Measurements from ENCODE around the gene VPS13D.
"Not testable (repeated sequence)": the region's sequence is repeated elsewhere in the genome, so short reads cannot be mapped to it uniquely, and the experiment has no call there.

Gene VPS13D

DNA sequence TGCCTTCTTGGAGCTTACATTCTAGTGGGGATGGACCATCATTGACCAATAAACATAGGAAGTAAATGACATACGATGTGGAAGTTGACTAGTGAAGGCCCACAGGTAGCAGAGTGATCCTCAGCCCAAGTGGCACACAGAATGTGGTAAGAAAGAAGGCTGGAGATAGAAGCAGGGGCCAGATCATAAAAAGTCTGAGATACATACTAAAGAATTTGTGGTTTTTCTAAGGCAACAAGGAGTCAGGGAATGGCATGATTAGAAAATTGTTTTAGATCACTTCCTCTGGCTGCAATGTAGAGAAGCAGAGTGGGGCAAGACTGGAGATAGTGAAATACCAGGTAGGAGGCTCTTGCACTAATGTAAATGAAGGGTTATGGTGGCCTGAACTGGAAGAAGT is 154.0 kb downstream of the VPS13D start:
- Histone ChIP-seq H3K4me1 (ENCODE audit: control insufficient read depth in 1 of 2, insufficient read depth in 1 of 2, low read depth in 1 of 2, low read length in 1 of 2) (no peaks in the 10 kb centered on the region), H3K9me3 (peaks cover 7% of the 10 kb centered on the region), H3K36me3 (peaks cover 87% of the 10 kb centered on the region), H3K27me3 (no peaks in the 10 kb centered on the region), H3K27ac (no peak overlapping the region), H3K4me3 (ENCODE audit: low read depth in 1 of 2, low read length in 1 of 2) (no peak overlapping the region)
- TF ChIP-seq, protein P1, sequence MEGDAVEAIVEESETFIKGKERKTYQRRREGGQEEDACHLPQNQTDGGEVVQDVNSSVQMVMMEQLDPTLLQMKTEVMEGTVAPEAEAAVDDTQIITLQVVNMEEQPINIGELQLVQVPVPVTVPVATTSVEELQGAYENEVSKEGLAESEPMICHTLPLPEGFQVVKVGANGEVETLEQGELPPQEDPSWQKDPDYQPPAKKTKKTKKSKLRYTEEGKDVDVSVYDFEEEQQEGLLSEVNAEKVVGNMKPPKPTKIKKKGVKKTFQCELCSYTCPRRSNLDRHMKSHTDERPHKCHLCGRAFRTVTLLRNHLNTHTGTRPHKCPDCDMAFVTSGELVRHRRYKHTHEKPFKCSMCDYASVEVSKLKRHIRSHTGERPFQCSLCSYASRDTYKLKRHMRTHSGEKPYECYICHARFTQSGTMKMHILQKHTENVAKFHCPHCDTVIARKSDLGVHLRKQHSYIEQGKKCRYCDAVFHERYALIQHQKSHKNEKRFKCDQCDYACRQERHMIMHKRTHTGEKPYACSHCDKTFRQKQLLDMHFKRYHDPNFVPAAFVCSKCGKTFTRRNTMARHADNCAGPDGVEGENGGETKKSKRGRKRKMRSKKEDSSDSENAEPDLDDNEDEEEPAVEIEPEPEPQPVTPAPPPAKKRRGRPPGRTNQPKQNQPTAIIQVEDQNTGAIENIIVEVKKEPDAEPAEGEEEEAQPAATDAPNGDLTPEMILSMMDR (IDR thresholded peaks at IDR 0.05): no peak

DNA sequence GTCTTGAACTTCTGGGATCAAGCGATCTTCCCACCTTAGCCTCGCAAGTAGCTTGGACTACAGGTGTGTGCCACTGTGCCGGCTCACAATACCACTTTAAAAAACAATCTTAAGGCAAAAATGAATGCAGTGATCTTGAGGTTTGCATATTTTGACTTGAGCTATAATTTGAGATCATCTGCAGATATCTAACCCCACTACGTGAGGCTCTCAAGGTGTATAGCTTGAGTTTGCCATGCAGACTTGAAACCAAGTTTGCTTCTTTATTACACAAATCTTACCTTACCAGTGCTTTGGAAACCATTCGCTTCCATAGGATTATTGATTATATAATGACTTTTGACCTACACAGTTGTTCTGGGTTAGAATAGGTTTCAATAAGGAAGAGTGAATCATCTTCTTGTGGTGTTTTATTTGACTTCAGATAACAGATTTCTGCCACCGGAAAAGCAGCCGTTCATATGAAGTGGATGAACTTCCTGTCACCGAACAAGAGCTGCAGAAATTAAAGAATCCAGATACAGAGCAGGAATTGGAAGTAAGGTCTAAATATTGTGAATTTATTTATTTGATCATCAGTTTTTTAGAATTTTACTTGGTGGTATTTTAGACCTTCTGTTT is 155.1 kb downstream of the VPS13D start:
- Histone ChIP-seq H3K9me3 (peaks cover 7% of the 10 kb centered on the region), H3K27me3 (no peaks in the 10 kb centered on the region), H3K27ac (no peak overlapping the region), H3K4me1 (ENCODE audit: control insufficient read depth in 1 of 2, insufficient read depth in 1 of 2, low read depth in 1 of 2, low read length in 1 of 2) (no peaks in the 10 kb centered on the region), H3K4me3 (ENCODE audit: low read depth in 1 of 2, low read length in 1 of 2) (no peak overlapping the region), H3K36me3 (peaks cover 87% of the 10 kb centered on the region)
- TF ChIP-seq, protein P1 (IDR thresholded peaks at IDR 0.05): no peak

DNA sequence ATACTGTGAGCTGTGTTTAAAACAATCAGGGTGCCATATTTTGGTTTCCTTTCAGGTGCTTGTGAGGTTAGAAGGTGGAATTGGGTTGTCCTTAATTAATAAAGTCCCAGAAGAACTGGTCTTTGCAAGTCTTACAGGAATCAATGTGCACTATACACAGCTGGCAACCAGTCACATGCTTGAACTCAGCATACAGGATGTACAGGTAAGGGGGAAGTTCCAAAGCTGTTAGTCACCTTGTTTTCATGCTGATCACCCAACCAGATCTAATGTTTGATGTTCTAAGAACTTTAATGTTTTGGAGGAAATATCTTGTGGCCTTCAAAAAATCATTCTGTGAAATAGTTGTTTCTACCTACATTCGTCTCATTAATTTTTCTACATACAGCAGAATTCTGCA is 156.3 kb downstream of the VPS13D start:
- Histone ChIP-seq H3K36me3 (peaks cover 90% of the 10 kb centered on the region), H3K9me3 (peaks cover 7% of the 10 kb centered on the region), H3K27ac (no peak overlapping the region), H3K4me3 (ENCODE audit: low read depth in 1 of 2, low read length in 1 of 2) (no peak overlapping the region), H3K27me3 (no peaks in the 10 kb centered on the region), H3K4me1 (ENCODE audit: control insufficient read depth in 1 of 2, insufficient read depth in 1 of 2, low read depth in 1 of 2, low read length in 1 of 2) (no peaks in the 10 kb centered on the region)
- TF ChIP-seq, protein P1 (IDR thresholded peaks at IDR 0.05): no peak

DNA sequence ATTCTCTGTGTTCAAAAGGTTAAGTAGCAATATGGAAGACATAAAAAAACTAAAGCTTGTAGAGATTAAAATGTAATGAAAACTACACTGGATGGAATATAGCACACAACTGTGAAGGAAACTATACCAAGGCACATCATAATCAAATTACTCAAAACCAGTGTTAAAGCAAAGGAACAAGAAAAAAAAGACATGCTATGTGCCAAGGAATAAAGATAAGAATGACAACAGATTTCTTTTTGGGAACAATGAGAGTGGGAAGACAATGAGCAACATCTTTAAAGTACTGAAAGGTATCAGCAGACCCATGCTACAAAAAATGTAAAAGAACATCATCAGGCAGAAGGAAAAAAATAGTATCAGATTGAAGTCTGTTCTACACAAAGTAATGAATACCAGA is 157.8 kb downstream of the VPS13D start:
- TF ChIP-seq, protein P1 (IDR thresholded peaks at IDR 0.05): no peak
- Histone ChIP-seq H3K9me3 (peaks cover 7% of the 10 kb centered on the region), H3K27me3 (no peaks in the 10 kb centered on the region), H3K4me1 (ENCODE audit: control insufficient read depth in 1 of 2, insufficient read depth in 1 of 2, low read depth in 1 of 2, low read length in 1 of 2) (no peaks in the 10 kb centered on the region), H3K4me3 (ENCODE audit: low read depth in 1 of 2, low read length in 1 of 2) (no peak overlapping the region), H3K36me3 (peaks cover 82% of the 10 kb centered on the region), H3K27ac (no peak overlapping the region)

DNA sequence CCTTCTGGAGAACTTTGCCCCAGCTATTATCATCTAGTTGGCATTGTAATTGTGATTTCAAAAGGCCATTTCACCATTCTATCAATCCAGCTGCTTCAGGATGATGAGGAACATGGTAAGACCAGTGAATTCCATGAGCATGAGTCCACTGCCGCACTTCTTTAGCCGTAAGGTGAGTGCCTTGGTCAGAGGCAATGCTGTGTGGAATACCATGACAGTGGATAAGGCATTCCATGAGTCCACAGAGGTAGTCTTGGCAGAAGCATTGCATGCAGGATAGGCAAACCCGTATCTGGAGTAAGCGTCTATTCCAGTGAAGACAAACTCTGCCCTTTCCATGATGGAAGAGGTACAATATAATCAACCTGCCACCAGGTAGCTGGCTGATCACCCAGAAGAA is 160.5 kb downstream of the VPS13D start:
- not testable (repeated sequence) for H3K27ac ChIP-seq; H3K4me1 ChIP-seq (ENCODE audit: control insufficient read depth in 1 of 2, insufficient read depth in 1 of 2, low read depth in 1 of 2, low read length in 1 of 2); H3K9me3 ChIP-seq; H3K4me3 ChIP-seq (ENCODE audit: low read depth in 1 of 2, low read length in 1 of 2); H3K27me3 ChIP-seq
- peaks cover 75% of the 10 kb centered on the region for H3K36me3 ChIP-seq

DNA sequence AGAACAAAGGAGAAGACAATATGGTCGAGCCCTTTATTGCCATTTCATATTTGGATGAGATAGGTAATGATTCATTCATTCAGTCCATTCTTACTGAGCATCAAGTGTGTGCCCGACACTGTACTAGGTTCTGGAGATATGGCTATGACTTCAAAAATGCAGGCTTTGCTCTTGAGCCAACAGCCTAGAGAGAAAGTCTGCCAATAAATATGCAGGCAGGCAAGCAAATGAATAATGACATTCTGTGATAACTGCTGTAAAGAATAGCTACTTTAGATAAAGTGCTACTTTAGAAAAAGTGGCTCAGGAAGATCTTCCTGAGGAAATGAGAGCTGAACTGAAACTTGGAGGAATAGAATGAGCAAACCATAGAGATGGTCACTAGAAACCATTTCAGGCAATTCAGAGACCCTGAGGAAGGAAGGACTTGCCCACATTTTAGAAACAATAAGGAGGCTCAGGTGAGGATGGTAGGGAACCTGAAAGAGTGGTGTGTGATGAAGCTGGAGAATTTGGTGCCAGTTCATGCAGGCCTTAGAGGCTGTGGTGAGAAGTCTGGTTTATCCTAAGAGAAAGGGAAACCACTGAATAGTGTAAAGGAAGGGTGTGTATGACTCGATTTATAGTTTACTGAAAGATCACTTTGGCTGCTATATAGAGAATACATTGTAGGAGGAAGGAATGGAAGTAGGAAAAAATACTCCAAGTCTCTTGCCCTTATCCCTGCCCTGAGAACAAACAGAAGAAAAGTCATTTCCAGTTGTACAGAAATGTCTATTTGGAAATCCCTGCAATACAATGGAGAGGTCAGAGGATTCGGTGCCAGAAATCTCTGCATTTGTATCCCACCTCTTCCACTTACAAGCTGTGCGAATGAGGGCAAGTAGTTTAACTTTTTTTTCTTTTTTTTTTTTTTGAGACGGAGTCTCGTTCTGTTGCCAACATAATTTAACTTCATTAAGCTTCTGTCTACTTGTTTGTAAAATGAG is 167.9 kb downstream of the VPS13D start:
- Histone ChIP-seq H3K4me1 (ENCODE audit: control insufficient read depth in 1 of 2, insufficient read depth in 1 of 2, low read depth in 1 of 2, low read length in 1 of 2) (no peaks in the 10 kb centered on the region), H3K27me3 (no peaks in the 10 kb centered on the region), H3K36me3 (peaks cover 53% of the 10 kb centered on the region), H3K9me3 (no peaks in the 10 kb centered on the region), H3K27ac (no peak overlapping the region), H3K4me3 (ENCODE audit: low read depth in 1 of 2, low read length in 1 of 2) (no peak overlapping the region)
- TF ChIP-seq, protein P1 (IDR thresholded peaks at IDR 0.05): no peak
